GM21381 (cell line): ENCODE results near the gene MANBA.
"Not testable (repeated sequence)": the region's sequence is repeated elsewhere in the genome, so short reads cannot be mapped to it uniquely, and the experiment has no call there.

Experiments used
- ATAC-seq: cut with Tn5 transposase; IDR thresholded peaks from one replicate; pipeline ENCODE4 v1.9.1; 2021; ENCODE audit warnings: mild to moderate bottlenecking, moderate library complexity; ENCODE audit not compliant: unreplicated experiment

MANBA gene

DNA sequence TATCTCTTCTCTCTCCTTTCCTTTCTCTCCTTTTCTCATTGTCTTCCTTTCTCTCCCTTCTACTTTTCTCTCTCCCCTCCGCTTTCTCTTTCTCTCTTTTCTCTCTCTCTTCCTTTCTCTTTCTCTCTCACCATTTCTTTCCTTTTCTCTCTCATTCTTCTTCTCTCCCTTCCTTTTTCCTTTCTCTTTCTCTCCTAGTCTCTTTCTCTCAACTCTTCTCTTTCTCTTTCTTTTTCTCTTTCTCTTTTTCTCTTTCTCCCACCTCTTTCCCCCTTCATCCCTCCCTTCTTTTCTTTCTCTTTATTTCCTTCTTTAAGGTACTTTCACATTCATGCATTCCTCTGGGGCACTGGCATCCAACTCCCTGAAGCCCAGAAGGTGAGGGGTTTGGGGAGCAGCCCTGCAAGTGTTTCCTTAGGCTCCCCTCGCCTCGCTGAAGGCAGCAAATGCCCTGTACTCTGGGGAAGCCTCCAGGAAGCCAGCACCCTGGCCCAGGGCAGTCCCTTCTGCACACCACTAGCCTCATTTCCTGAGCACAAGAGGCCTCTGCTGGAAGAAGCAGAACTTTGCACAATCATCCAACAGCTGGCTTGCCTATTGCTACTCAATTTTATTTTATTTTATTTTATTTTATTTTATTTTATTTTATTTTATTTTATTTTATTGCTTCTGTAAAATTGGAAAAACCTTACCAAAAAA, 135.4 kb downstream of the MANBA start:
- ATAC-seq, result peak; percentile 92

DNA sequence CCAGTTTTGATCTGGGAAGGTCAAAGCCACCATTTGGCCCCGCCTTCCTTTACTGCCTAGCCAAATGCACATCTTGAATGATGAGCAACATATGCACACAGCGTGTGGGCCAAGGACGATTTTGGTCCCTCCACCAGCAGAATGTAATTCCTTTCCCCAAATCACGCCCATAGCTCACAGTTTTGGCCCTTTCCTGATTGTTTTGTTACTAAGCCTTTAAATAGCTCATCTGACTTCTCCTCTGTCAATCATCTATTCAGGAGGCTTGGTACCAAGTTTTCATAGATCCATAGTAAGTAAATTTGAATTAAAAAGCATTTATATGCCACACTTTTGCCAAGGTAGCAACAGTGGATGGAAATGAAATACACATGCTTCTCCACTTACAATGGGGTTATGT, 136.3 kb downstream of the MANBA start:
- ATAC-seq, result no peak

DNA sequence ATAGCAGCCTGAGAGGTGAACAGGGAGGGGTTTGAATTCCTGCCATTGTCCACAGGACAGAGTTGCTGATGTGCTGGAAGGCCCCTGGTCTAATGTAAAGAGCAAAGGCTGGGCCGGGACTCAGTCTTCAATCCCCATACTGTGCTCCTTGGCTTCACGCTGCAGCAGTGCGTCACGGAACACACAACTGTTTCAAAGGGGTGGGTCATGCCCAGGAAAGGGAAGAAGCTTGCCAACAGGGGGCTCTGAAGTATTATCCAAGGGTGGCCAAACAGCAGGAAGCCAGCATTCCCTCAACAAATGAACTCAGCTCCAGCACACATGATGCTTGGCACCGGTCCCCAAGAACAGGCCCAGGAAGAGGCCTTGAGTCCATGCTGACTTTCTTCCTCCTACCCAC, 137.1 kb downstream of the MANBA start:
- no peak for ATAC-seq

DNA sequence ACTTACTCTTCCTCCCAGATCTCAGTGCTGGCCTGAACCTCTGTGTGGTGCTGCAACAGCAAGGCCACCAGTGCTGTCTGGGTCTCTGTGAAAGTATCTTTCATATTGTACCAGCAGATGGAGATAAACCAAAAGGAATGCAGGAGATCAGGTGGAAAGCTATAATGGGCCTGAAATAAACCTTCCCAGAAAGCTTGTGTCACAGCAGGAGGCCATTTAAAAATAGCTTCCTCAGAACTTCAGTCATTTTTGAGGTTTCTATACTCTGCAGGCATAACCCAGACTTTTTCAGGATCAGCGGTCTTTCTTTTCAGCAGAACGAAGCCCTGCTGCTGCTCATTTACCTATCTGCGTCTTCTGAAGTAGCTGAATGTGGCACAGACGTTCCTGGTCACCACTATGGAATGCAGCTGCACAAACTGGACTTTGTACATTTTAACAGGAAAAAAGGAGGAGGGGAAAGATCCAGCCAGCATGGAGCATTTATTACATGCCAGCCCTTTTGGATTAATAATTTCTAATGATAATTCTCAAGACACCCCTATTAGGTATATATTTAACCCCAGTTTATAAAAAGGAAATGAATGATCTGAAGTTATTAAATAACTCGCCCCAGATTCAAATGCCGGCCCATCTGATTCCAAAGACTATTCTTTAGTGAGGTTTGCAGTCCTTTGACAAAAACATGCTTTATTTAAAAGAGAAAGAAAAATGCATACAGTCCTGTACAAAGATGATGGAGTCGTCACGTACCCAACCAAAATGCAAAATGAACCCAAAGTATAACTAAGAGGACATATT, 139.9 kb downstream of the MANBA start:
- ATAC-seq, result no peak

DNA sequence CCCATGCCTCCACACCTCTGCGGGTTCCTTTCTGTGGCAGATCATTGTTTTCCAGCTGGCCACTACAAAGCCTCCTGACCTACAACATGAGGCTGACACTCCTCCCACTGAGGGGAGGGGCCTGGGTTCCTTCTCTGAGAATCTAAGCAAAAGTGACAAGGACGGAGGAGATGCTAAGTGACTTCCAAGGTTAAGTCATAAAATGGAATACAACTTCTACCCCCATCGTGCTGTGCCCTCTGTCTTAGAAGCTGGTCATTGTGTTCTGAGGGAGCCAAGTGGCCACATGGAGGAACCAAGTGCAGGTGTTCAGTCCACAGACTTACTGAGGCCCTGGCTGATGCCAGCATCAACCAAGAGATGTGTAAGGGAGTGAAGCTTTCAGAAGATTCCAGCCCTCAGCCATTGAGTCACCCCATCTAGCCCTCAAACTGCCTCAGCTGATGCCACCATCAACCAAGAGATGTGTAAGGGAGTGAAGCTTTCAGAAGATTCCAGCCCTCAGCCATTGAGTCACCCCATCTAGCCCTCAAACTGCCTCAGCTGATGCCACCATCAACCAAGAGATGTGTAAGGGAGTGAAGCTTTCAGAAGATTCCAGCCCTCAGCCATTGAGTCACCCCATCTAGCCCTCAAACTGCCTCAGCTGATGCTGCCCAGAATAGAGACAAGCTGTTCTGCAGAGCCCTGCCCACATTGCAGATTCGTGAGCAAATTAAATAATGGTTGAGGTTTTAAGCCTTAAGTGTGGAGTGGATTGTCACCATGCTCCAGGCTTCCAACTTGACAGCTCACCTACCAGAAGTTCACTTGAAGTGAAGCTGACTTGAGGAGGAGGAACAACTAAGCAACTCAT, 140.8 kb downstream of the MANBA start:
- not testable (repeated sequence) for ATAC-seq

DNA sequence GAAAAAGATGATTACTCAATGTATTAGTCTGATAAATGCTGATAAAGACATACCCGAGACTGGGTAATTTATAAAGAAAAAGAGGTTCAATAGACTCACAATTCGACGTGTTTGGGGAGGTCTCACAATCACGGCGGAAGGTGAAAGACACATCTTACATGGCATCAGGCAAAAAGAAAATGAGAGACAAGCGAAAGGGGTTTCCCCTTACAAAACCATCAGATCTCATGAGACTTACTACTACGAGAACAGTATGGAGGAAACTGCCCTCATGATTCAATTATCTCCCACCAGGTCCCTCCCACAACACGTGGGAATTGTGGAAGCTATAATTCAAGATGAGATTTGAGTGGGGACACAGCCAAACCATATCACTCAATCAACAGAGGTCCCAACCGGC, 141.7 kb downstream of the MANBA start:
- not testable (repeated sequence) for ATAC-seq

DNA sequence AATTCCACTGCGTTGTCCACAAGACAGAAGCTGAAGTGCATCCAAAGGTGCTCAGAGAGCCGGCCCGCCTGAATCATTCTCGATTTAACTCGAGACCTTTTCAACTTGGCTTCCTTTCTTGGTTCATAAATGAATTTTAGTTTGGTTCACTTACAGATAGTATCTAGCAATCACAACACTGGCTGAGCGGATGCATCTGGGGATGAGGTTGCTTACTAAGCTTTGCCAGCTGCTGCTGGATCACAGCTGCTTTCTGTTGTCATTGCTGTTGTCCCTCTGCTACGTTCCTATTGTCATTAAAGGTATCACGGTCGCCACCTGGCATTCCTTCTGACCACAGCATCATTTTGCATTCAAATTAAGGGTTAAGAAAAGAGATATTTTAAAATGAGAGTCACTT, 144.1 kb downstream of the MANBA start:
- no peak for ATAC-seq

DNA sequence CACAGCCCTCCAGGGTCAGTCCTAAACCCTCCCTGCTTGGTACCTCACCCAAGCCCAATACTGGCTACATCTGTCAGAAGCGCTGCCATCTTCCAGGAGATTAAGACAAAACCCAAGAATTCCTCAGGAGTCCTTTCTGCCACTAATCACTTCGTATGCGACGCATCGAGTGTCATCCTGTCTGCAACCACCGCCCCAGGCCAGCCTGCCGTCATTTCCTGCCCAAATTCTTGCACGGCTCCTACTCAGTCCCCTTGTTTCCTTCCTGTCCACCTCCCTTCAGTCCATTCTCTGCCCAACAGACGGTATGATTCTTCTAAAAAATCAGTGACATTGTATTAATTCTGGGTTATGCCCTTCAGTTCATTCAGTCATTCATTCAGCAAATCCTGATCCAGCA, 146.0 kb downstream of the MANBA start:
- no peak for ATAC-seq

DNA sequence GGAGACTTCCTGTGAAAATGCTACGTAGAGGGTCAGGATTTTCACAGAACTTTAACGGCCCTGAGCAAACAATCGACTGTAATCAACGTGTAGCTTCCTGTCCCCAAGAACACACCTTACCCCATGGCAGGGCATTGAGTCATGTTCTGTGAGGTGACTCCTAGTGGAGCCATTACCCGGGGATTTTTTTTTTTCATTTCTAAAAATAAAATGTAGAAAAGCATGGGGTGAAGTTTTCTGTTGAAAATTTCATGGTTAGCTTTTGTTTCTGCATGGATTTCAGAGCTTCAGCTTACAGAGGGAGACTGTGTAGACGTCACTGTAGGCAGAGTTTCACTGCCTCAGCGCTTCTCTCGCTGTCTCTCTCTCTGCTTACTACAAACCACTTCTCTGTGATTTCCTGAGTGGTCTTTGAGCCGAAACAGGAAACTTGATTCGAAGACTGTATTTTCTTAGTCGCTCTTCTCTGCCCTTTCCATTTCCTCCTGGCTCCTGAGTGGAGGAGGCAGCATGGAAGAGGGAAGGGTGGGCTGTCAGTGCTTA, 147.9 kb downstream of the MANBA start:
- ATAC-seq, result no peak

DNA sequence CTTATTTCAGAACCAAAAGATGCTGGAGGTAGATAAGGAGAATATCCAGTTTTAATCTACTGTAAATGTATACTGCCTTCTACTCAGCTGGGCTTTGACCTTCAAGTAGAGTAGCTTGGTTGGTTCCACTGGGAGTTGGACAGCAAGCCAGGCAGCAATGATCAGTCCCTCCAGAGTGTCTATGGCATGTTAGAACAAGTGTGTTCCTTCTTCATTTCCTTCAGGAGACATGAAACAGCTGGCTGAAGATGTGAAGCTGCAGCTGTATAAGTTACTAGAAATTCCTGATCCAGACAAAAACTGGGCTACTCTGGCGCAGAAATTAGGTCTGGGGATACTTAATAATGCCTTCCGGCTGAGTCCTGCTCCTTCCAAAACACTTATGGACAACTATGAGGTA, 148.6 kb downstream of the MANBA start:
- ATAC-seq, result no peak

DNA sequence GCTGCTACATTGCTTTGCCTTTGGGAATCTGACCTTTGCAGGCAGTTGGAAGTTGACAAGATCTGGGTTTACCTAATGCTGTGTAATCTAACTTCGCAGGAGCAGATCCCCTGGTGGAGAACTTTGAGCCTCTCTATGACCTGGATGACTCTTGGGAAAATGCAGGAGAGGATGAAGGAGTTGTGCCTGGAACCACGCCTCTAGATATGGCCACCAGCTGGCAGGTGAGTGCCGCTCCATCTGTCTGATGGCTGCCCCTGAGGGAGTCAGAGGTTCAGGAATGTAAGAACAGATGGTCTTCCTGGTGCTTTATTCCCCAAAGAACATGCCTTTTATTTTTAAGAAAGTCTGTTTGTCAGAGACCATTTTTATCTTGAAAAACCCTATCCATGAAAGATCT, 150.3 kb downstream of the MANBA start:
- ATAC-seq, result no peak

DNA sequence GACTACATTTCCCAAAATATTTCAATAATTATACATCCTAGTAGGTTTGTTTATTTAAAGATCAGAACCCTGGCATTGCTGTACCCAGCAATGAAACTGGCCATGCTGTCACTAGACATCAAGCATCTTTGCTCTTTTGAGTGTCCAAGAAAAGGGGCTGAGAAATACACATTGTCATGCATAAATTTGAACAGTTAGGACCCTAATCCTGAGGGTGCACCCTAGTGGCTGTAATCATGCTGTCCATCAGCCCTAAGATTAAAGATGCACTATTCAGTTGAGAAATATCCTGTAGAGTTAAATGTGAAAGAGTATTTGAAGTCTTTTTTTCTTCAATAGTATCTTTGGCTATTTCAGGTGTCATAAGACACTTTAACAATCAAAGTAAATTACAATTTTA, 150.8 kb downstream of the MANBA start:
- no peak for ATAC-seq

DNA sequence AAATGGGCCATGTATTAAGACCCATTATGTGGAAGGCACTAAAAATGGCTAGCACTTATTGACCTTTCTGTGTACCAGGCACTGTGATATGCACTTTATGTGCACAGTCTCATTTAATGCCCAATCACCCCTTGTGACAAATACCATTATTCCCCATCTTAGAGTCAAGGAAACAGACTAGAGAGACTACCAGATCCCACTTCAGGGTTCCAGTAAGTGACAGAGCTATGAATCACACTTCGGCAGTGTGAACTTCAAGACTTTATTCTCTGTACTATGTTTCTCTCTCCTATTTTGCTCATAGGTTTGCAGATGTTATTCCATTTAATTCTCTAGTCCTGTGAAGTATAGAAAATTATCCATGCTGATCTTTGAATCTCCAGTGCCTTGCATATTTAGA, 152.6 kb downstream of the MANBA start:
- ATAC-seq, result no peak

DNA sequence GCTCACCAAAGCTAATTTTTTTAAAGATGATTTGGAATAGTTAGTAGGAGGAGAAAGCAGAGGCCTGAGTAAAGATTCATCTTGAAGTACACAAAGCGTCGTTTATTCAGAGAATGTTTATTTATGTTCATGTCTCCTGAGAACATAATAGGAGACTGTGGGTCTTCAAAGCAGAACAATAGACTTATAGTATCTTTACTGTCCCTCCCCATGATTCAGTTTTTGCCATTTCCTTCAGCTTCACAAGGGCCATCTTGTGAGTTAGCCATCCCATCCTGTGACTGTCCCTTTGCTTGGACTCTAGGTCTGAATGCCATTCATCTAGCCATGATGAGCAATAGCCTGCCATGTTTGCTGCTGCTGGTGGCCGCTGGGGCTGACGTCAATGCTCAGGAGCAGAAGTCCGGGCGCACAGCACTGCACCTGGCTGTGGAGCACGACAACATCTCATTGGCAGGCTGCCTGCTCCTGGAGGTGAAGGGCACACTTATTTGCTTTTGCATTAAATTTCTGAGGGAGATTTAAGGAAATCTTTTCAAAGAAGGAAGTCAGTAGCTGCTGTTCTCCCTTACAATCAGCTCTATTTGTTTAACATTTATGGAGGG, 153.8 kb downstream of the MANBA start:
- no peak for ATAC-seq

DNA sequence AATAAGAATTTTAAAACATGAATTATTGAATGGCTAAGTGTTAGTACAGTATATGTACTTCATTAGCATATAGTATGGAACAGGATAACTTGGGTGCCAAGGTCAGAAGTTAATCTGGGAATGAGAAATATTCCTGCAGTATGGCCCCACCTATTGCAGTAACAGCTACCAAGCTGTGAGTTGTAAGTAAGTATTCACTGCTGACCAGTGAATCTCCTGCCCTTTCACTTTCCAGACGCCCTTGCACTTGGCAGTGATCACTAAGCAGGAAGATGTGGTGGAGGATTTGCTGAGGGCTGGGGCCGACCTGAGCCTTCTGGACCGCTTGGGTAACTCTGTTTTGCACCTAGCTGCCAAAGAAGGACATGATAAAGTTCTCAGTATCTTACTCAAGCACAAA, 154.5 kb downstream of the MANBA start:
- no peak for ATAC-seq

DNA sequence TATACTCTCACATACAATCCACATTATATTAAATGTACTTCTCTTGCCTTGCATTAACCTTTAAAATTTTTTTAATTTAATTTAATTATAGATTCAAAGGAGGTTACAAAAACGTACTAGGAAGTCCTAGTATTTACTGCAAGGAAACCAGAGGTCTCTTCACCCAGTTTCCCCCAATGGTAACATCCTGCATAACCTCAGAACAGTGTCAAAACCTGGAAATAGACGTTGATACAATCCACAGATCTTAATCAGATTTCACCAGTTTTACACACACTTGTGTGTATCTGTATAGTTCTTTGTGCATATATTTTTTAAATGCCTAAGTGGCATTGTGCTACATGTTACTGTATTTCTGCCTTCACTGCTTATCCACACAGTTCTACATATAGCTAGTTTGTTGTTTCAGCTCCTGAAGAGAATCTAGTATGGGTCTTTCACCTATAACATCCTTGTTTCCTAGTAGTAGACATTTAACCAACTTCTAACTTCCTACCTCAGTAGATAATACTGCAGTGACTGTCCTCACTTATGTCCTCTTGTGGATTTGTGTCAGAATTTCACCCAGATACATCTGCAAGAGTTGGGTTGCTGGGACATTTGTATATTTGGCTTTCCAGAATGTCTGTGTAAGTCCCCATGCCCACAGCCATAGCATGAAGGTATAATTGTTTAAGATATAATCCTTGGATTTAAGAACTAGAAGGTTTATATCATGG, 156.4 kb downstream of the MANBA start:
- no peak for ATAC-seq

DNA sequence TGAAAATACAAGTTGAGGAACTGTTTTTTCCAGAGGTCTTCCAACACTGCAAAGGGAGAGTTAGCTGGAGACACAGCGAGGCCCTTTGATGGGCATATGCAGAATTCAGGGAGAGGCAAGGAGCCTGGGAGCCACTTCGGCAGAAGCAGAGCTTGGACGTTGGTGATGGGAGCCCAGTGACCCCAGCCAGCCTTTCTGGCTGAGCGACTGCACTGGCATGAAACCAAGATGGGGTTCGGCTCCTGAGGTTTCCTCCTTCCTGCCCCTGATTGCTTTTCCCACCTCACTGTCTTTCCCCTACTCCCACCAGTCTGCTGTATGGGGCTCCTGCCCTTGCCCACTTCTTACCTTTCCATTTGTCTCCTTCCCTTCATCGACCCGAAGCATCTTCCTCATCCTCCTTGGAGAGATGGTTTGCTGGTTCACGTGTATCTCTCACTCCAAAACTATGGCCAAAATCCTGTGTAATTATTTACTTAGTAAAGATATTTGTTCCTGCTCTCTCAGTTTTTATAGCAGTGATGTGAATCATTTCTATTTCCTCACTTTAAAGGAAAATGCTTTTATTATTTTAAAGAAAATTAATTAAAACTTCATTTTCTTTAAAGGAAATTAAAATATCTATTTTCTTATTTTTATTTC, 159.1 kb downstream of the MANBA start:
- ATAC-seq, result no peak

DNA sequence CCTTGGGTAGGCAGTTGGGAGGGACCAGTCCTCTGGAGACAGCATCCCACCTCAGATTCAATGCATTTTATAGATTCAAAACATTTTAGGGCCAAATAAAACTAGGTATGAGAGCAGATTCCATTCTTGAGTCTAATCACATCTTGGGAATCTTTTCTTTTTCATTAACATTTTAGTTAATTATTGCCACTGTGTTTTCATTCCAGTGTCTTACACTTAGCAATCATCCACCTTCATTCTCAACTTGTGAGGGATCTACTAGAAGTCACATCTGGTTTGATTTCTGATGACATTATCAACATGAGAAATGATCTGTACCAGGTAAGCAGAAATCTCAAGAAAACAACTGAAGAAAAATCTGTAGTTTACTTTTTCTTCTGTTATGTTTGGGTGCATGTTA, 160.1 kb downstream of the MANBA start:
- ATAC-seq, result no peak

DNA sequence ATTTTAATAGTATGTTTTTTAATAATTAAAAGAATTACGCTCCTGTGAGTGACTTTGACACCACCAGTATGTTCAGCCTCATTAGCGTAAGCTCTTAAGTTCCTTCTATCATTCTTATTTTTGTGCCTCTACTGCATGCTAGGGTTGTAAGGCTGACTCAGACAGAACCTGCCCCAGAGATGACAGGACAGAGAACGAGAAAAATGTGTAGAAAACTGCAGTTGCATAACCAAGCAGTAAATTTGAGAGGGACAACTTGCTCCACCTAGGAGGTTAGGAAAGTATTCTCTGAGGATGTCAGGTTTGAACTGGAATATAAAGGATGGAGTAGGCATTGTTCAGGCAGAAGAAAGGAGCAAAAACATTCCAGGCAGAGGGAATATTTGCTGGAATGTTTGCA, 160.9 kb downstream of the MANBA start:
- no peak for ATAC-seq

DNA sequence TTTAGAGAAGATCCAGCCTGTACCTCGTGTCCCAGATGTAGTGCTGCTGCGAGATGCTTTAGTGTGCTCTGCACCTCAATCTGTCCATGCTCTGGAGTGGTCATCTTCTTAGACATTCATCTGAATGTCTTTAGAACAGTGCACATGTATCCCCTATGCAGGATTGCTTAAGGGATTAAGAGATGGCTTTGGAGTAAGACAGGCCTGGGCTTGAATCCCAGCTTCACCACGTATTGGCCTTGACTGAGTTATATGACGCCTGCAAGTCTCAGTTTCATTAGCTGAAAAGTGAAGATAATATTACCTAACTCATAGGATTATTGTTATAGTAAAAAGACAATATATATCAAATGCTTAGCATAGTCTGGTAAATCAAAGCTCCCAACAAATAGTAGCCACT, 161.3 kb downstream of the MANBA start:
- no peak for ATAC-seq
